ENCODE data around the gene TBCEL. TPM values are rescaled to one million over a fixed set of nuclear protein-coding genes. Genes with fewer than 3 reads are reported as not detected.

Gene TBCEL
- total RNA-seq, 4 donors from 2014 or later, result 5.4 to 15.2 (median 8.4) TPM

DNA sequence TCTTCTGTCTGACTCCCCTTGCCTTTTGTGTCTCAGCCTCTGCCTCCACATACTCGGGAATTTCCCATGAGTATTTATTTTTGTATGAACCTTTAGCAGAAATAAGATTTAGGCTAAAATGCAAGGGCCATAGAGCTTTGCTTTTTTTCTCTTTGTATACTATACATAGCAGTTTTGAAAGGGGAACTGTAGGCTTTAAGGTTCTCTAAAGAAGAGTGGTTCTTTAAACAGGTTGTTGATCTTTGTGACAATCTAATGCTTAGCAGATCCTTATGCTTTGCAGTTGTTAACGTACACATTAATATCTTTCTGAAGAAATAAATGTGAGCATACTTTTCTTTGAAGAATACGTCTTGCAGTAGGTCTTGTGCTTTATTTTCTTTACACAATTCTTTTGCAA is 35.0 kb downstream of the TBCEL start:
- no peak overlapping the region for H3K27ac ChIP-seq
- in situ Hi-C loops (cut with MboI; ENCODE audit: low sequenced_read_pairs in 4 of 4), result no loop called here
- no peaks in the 10 kb centered on the region for H3K9me3 ChIP-seq
- H3K4me3 ChIP-seq, result no peak overlapping the region
- TF ChIP-seq, protein P1, sequence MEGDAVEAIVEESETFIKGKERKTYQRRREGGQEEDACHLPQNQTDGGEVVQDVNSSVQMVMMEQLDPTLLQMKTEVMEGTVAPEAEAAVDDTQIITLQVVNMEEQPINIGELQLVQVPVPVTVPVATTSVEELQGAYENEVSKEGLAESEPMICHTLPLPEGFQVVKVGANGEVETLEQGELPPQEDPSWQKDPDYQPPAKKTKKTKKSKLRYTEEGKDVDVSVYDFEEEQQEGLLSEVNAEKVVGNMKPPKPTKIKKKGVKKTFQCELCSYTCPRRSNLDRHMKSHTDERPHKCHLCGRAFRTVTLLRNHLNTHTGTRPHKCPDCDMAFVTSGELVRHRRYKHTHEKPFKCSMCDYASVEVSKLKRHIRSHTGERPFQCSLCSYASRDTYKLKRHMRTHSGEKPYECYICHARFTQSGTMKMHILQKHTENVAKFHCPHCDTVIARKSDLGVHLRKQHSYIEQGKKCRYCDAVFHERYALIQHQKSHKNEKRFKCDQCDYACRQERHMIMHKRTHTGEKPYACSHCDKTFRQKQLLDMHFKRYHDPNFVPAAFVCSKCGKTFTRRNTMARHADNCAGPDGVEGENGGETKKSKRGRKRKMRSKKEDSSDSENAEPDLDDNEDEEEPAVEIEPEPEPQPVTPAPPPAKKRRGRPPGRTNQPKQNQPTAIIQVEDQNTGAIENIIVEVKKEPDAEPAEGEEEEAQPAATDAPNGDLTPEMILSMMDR (IDR thresholded peaks at IDR 0.05 in 4 of 5, conservative IDR thresholded peaks at IDR 0.05 in 1 of 5), result no peak
- no peak for TF ChIP-seq POLR2A (IDR thresholded peaks at IDR 0.05)
- no peaks in the 10 kb centered on the region for H3K27me3 ChIP-seq
- DNase-seq (no peak), ATAC-seq (no peak)
- H3K36me3 ChIP-seq, result peaks cover 0 to 27% of the 10 kb centered on the region in 2 donors
- intact Hi-C loops (cut with DNase I; ENCODE audit: low total_unique reads), result no loop called here
- H3K4me1 ChIP-seq, result no peaks in the 10 kb centered on the region

DNA sequence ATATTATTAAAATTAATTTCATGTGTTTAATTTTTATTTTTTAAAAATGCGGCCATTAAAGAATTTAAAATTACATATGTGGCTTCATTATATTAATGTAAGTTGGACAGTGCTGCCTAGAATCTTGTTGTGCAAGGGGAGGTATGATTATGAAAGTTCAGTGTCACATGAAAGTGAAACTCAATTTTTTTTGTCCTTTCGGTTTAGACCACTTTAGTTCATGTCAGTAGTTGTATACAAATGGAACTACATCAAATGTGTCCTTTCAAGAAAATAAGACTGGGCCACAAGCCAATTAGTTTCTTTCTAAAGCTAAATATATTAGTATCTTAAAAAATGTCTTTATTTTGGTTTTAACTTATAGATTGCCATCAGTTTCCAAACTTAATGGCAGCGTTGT is 35.7 kb downstream of the TBCEL start:
- no peaks in the 10 kb centered on the region for H3K4me1 ChIP-seq
- H3K27ac ChIP-seq, result no peak overlapping the region
- TF ChIP-seq, protein P1 (IDR thresholded peaks at IDR 0.05 in 4 of 5, conservative IDR thresholded peaks at IDR 0.05 in 1 of 5), result no peak
- no peak for TF ChIP-seq POLR2A (IDR thresholded peaks at IDR 0.05)
- intact Hi-C loops (cut with DNase I; ENCODE audit: low total_unique reads), result no loop called here
- ATAC-seq, result no peak
- peaks cover 0 to 20% of the 10 kb centered on the region in 2 donors for H3K36me3 ChIP-seq
- no peak overlapping the region for H3K4me3 ChIP-seq
- in situ Hi-C loops (cut with MboI; ENCODE audit: low sequenced_read_pairs in 4 of 4), result no loop called here
- no peaks in the 10 kb centered on the region for H3K27me3 ChIP-seq
- no peaks in the 10 kb centered on the region for H3K9me3 ChIP-seq
- no peak for DNase-seq

DNA sequence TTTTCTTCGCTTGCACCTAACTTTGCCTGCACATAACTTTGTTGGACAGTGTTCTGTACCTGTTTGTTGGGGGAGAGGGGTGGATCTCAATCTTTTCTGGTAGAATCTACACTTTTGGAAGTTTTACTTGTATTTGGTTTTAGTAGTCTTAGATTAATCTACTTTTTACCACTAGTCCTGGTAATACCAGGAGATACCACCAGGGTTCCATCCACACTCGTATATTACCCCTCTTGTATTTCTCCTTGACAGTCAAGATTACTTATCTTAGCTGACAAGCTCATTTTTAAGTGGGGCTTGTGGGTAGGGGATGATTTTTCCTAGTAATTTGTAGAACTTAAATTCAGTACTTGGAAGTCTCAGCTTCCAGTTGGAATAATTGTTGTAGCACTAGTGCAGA is 39.8 kb downstream of the TBCEL start:
- ATAC-seq (no peak), DNase-seq (no peak)
- in situ Hi-C loops (cut with MboI; ENCODE audit: low sequenced_read_pairs in 4 of 4) (no loop called here), intact Hi-C loops (cut with DNase I; ENCODE audit: low total_unique reads) (no loop called here)
- TF ChIP-seq, protein P1 (IDR thresholded peaks at IDR 0.05 in 4 of 5, conservative IDR thresholded peaks at IDR 0.05 in 1 of 5), result peak in 1 of 5 experiments; percentile 33
- no peak for TF ChIP-seq POLR2A (IDR thresholded peaks at IDR 0.05)
- Histone ChIP-seq H3K27ac (no peak overlapping the region), H3K4me3 (no peak overlapping the region), H3K4me1 (no peaks in the 10 kb centered on the region), H3K36me3 (peaks cover 0 to 12% of the 10 kb centered on the region in 2 donors), H3K9me3 (no peaks in the 10 kb centered on the region), H3K27me3 (no peaks in the 10 kb centered on the region)

DNA sequence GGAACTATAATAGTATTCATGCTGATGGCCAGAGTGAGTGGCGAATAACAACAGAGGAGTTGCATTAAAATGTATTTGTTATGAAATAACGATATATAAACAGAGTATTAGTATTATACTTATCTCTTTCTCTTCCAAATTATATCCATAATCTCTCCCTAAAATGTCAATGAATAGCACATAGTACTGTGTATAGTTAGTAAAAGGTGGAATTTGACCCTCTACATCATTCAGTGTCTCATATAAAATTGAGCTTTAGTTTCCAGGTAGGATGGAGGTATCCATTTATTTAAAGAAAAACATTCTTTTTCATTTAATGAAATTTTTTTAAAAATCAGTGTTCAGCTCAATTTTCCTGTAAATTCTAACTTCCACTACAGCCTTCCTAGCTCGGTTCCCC is 42.7 kb downstream of the TBCEL start:
- intact Hi-C loops (cut with DNase I; ENCODE audit: low total_unique reads) (no loop called here), in situ Hi-C loops (cut with MboI; ENCODE audit: low sequenced_read_pairs in 4 of 4) (no loop called here)
- Histone ChIP-seq H3K4me3 (no peak overlapping the region), H3K36me3 (peaks cover 0 to 6% of the 10 kb centered on the region in 2 donors), H3K27ac (no peak overlapping the region), H3K4me1 (no peaks in the 10 kb centered on the region), H3K9me3 (no peaks in the 10 kb centered on the region), H3K27me3 (no peaks in the 10 kb centered on the region)
- no peak for ATAC-seq
- no peak for DNase-seq
- no peak for TF ChIP-seq POLR2A (IDR thresholded peaks at IDR 0.05)

DNA sequence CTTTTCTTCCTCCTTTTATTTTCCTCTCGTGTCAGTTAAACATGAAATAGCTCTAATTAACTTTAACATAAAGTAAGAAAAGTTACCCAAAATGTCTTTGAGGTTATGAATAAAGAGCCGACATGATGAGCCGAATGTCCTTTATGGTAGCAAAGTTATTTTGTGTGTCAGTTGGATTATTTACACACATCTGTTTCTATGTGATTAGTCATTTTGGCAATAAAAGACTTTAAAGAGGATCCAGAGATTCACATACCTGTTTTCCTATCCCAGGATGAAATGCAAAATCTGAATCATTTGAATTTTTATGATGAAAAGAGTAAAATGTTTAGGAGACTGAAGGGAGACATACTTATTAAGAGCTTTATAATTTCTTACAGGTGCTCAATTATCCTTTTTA is 43.1 kb downstream of the TBCEL start:
- in situ Hi-C loops (cut with MboI; ENCODE audit: low sequenced_read_pairs in 4 of 4) (no loop called here), intact Hi-C loops (cut with DNase I; ENCODE audit: low total_unique reads) (no loop called here)
- Histone ChIP-seq H3K27ac (no peak overlapping the region), H3K4me1 (peaks cover 0 to 3% of the 10 kb centered on the region in 2 donors), H3K36me3 (peaks cover 0 to 6% of the 10 kb centered on the region in 2 donors), H3K4me3 (no peak overlapping the region), H3K27me3 (no peaks in the 10 kb centered on the region), H3K9me3 (no peaks in the 10 kb centered on the region)
- DNase-seq, result no peak
- TF ChIP-seq, protein P1 (IDR thresholded peaks at IDR 0.05 in 4 of 5, conservative IDR thresholded peaks at IDR 0.05 in 1 of 5), result no peak
- TF ChIP-seq POLR2A (IDR thresholded peaks at IDR 0.05), result no peak
- no peak for ATAC-seq

Data from gastrocnemius medialis (tissue), 4 donors.